IPS-20b (cell line): ENCODE results near the gene SLCO4A1.

ENCODE experiments used
- H3K27ac ChIP-seq: one replicate; pipeline ENCODE4 v1.5.1; 2013; ENCODE audit warnings: low read length
- H3K27me3 ChIP-seq: 2 replicates; pipeline ENCODE4 v1.6.1; 2013; ENCODE audit warnings: mild to moderate bottlenecking, low read length, inconsistent platforms; ENCODE audit not compliant: insufficient read depth
- H3K36me3 ChIP-seq: 2 replicates; pipeline ENCODE4 v1.6.1; 2013; ENCODE audit warnings: low read depth, mild to moderate bottlenecking, inconsistent platforms, low read length, moderate library complexity; ENCODE audit not compliant: insufficient read depth
- H3K4me1 ChIP-seq: 2 replicates; pipeline ENCODE4 v1.6.1; 2013; ENCODE audit warnings: mild to moderate bottlenecking, control low read depth, inconsistent platforms, low read length, moderate library complexity; ENCODE audit not compliant: insufficient read depth
- H3K4me3 ChIP-seq: 2 replicates; pipeline ENCODE4 v1.5.1; 2013; ENCODE audit warnings: mild to moderate bottlenecking, low read length, inconsistent platforms
- H3K9ac ChIP-seq: 2 replicates; pipeline ENCODE4 v1.6.1; 2013; ENCODE audit warnings: low read depth, mild to moderate bottlenecking, inconsistent platforms, low read length, moderate library complexity
- H3K9me3 ChIP-seq: 2 replicates; pipeline ENCODE4 v1.6.1; 2013; ENCODE audit warnings: mild to moderate bottlenecking, low read depth, low read length, inconsistent platforms; ENCODE audit not compliant: insufficient read depth

SLCO4A1 gene

DNA sequence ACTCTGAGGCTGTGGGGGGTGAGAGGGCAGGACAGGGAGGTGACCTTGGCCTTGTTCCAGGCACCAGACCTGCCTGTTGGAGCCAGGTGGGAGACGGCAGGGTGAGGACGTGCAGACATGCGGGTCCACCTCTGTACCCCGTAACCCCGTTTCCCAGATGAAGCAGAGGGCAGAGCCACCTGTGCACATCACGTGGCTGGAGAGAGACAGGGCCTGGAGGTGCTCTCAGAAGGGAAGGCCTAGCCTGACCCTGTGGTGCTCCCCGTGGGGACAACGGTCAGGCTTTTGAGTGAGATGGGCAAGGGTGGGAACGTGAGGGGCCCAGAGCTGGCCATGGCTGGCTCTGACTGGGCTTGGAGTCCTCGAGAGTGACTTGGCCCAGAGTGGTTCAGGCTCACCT, 72.9 kb downstream of the SLCO4A1 start:
- no peak overlapping the region for H3K9ac ChIP-seq
- H3K9me3 ChIP-seq: peaks cover under 1% of the 10 kb centered on the region; the same call in 1 of the 2 replicates
- peaks cover 23% of the 10 kb centered on the region for H3K27me3 ChIP-seq
- H3K4me3 ChIP-seq: no peak overlapping the region
- H3K27ac ChIP-seq: no peak overlapping the region
- no peaks in the 10 kb centered on the region for H3K36me3 ChIP-seq
- no peaks in the 10 kb centered on the region for H3K4me1 ChIP-seq

DNA sequence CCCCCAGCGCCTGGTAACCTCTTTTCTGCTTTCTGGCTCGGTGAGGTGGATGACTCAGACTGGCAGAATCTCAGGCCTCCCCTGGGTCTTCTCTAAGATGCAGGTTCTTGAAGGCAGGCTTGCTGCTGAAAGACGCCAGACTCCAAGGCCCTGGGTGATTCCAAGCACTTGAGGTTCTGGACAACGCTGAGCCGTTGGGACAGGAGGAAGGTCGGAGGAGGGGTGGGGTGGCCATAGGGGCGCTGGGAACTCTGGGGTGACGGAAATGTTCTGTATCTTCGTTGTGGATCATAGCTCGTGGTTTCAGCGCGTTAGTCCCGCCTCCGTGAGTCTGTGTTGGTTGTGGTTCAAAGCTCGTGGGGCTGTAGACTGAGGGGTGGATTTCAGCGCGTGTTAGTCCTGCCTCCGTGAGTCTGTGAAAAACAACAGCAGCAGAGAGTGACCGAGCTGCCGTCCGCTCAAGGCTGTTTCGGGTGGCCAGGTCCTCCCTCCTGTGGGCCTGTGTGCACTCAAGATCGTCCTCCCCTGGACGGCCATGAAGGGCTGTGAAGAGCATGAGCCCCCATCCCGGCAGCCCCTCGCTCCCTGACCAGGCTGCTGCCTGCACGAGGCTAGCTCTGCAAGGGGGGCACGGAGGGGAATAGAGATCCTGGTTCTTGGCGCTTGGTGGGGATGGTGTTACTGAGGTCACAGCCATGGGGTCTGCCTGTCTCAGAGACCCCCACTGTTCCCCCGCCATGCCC, 74.1 kb downstream of the SLCO4A1 start:
- H3K36me3 ChIP-seq: no peaks in the 10 kb centered on the region
- H3K27me3 ChIP-seq: peaks cover 12% of the 10 kb centered on the region; the same call in 1 of the 2 replicates
- H3K4me3 ChIP-seq: no peak overlapping the region
- H3K9ac ChIP-seq: no peak overlapping the region
- H3K27ac ChIP-seq: no peak overlapping the region
- no peaks in the 10 kb centered on the region for H3K4me1 ChIP-seq
- peaks cover 12% of the 10 kb centered on the region for H3K9me3 ChIP-seq

DNA sequence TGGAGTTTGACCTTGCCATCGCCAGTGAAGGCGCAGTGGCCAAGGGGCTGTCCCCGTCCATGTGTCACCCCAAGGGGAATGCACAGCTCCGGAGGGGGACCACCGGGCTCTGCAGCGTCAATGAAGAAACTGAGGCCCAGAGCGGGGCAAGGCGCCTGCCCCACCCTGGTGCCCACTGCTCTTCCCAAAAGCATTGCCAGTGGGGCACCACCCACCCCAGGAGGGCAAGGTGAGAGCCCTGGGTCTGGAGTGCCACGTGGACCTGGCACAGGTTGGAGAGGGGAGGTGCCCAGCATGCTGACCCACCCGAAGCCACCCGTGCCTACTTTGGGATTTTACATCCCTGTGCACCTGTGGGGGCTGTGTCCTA, 74.6 kb downstream of the SLCO4A1 start:
- H3K9ac ChIP-seq: no peak overlapping the region
- H3K27me3 ChIP-seq: peaks cover 12% of the 10 kb centered on the region; the same call in 1 of the 2 replicates
- H3K27ac ChIP-seq: no peak overlapping the region
- no peaks in the 10 kb centered on the region for H3K4me1 ChIP-seq
- H3K4me3 ChIP-seq: no peak overlapping the region
- H3K36me3 ChIP-seq: no peaks in the 10 kb centered on the region
- H3K9me3 ChIP-seq: peaks cover 18% of the 10 kb centered on the region

DNA sequence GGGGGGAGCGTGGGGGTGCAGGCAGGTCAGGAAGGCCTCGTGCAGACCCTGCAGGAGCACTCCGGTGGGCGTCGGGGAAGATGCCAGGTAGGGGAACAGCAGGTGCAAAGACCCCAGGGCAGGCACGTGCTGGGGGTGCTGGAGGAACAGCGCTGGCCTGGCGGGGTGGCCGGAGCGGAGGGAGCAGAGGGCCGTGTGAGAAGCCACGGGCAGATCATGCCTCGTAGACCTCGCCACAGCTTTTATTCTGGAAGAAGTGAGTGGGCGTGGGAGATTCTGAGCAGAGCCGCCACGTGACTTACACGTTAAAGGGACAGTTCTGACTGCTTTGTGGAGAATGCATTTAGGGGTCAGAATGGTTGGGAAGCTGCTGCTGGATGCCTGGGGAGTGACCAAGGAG, 75.6 kb downstream of the SLCO4A1 start:
- Histone ChIP-seq H3K36me3 (no peaks in the 10 kb centered on the region), H3K27ac (no peak overlapping the region), H3K9ac (no peak overlapping the region), H3K4me1 (no peaks in the 10 kb centered on the region), H3K27me3 (peaks cover 12% of the 10 kb centered on the region; the same call in 1 of the 2 replicates), H3K9me3 (peaks cover 19% of the 10 kb centered on the region), H3K4me3 (no peak overlapping the region)

DNA sequence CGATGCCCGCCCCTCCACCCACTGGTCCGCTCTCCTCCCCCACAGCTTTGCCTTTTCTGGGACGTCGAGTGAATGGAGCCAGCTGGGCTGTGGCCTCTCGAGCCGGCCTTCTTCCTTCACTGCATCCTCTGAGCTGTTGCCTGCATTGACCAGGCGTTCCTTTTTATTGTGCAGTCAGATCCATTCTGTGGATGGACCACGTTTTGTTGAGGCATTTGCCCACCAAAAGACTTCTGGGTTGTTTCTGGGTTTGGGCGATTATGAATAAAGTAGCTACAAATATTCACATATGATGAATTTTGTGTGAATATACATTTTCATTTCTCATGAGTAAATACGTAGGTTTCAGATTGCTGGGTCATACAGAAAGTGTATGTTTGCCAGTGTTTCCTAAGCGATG, 76.2 kb downstream of the SLCO4A1 start:
- peaks cover 7% of the 10 kb centered on the region; the same call in 1 of the 2 replicates for H3K27me3 ChIP-seq
- no peaks in the 10 kb centered on the region for H3K36me3 ChIP-seq
- no peak overlapping the region for H3K9ac ChIP-seq
- H3K9me3 ChIP-seq: peaks cover 19% of the 10 kb centered on the region
- H3K27ac ChIP-seq: no peak overlapping the region
- H3K4me1 ChIP-seq: no peaks in the 10 kb centered on the region
- H3K4me3 ChIP-seq: no peak overlapping the region

DNA sequence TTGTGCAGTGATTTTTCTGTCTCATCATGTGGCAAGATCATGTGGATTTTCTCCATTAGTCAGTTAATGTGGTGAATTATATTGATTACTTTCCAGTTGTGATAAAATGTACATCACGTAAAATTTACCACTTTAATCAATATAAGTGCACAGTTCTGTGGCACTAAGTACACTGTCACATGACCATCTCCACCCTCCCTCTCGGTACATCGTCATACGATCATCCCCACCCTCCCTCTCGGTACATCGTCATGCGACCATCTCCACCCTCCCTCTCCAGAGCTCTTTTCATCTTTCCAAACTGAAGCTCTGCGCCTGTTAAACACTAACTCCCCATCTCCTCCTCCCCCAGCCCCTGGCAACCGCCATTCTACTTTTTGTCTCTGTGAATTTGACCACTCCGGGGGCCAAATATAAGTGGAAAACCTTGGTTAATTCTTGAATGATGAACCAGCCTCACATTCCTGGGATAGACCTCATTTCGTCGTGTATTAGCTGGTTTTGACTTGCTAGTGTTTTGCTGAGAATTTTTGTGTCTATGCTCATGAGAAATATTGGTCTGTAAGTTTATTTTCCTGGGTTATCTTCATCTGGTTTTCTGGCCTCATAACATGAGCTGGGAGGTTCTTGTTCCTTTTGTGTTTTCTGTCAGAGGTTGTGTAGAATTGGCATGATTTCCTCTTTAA, 77.1 kb downstream of the SLCO4A1 start:
- Histone ChIP-seq H3K4me1 (no peaks in the 10 kb centered on the region), H3K4me3 (no peak overlapping the region), H3K36me3 (no peaks in the 10 kb centered on the region), H3K27ac (no peak overlapping the region), H3K9me3 (peaks cover 19% of the 10 kb centered on the region), H3K9ac (no peak overlapping the region), H3K27me3 (peaks cover 4% of the 10 kb centered on the region; the same call in 1 of the 2 replicates)
